HEK293 (cell line): ENCODE measurements around the gene ELAC2.

ENCODE experiments used
- CTCF ChIA-PET: fragments of 350-600 bp; formaldehyde crosslinking; extraction: SDS; loops from one replicate; lab custom pipeline; 2021; ENCODE audit warnings: antibody characterized with exemption; lab: Yijun Ruan, JAX
- POLR2A ChIA-PET: fragments of 300-600 bp; formaldehyde crosslinking; extraction: SDS; loops from one replicate; lab custom pipeline; 2020; ENCODE audit warnings: antibody characterized with exemption, inconsistent platforms; lab: Yijun Ruan, JAX
- H3K27ac ChIP-seq: fragments of 200-500 bp; sonication (Bioruptor generic); 2 replicates; pipeline ENCODE4 v1.5.1; 2014; ENCODE audit warnings: low read depth, low read length, control low read depth, inconsistent platforms; ENCODE audit errors: extremely low read depth
- H3K36me3 ChIP-seq, 2 experiments: fragments of 200-500 bp in 1 of 2; sonication (Bioruptor generic) in 1 of 2; 1 replicate in 1 of 2; 2 replicates in 1 of 2; pipeline ENCODE4 v1.5.1; 2014 to 2017; ENCODE audit warnings: inconsistent platforms in 2 of 2, low read length in 2 of 2; ENCODE audit not compliant: control insufficient read depth in 2 of 2, insufficient read depth in 1 of 2
- H3K4me1 ChIP-seq: fragments of 200-500 bp; sonication (Bioruptor generic); 2 replicates; pipeline ENCODE4 v1.5.1; 2014; ENCODE audit warnings: mild to moderate bottlenecking, low read length, inconsistent platforms; ENCODE audit not compliant: control insufficient read depth, insufficient read depth
- H3K4me3 ChIP-seq: 2 replicates; pipeline ENCODE4 v1.5.1; 2011; ENCODE audit warnings: low read depth, mild to moderate bottlenecking, control low read depth, low read length, moderate library complexity
- H3K9me3 ChIP-seq: fragments of 200-500 bp; sonication (Bioruptor generic); 2 replicates; pipeline ENCODE4 v1.5.1; 2014; ENCODE audit warnings: low read depth, low read length, inconsistent platforms; ENCODE audit not compliant: control insufficient read depth, insufficient read depth
- GLIS2 ChIP-seq: fragments of 450-650 bp; formaldehyde crosslinking; IDR thresholded peaks from 2 replicates; pipeline ENCODE4 v1.5.1; 2016; ENCODE audit warnings: missing biosample characterization, missing genetic modification characterization
- YY2 ChIP-seq: fragments of 450-650 bp; formaldehyde crosslinking; IDR thresholded peaks from 2 replicates; pipeline ENCODE4 v1.5.1; 2016; ENCODE audit warnings: missing biosample characterization, missing genetic modification characterization
- ZNF184 ChIP-seq: fragments of 450-650 bp; IDR thresholded peaks from 2 replicates; pipeline ENCODE4 v1.5.1; 2018; ENCODE audit warnings: missing biosample characterization, mild to moderate bottlenecking, missing genetic modification characterization
- ZNF341 ChIP-seq: fragments of 450-650 bp; formaldehyde crosslinking; IDR thresholded peaks from 2 replicates; pipeline ENCODE4; 2016; ENCODE audit warnings: low read depth, missing biosample characterization, missing genetic modification characterization
- ZNF473 ChIP-seq: fragments of 450-650 bp; formaldehyde crosslinking; IDR thresholded peaks from 2 replicates; pipeline ENCODE4 v1.5.1; 2017; ENCODE audit warnings: missing biosample characterization, missing genetic modification characterization
- ZNF48 ChIP-seq: fragments of 450-650 bp; formaldehyde crosslinking; IDR thresholded peaks from 2 replicates; pipeline ENCODE4 v1.5.1; 2016; ENCODE audit warnings: missing biosample characterization, missing genetic modification characterization
- ZNF555 ChIP-seq: fragments of 450-650 bp; formaldehyde crosslinking; conservative IDR thresholded peaks from 2 replicates; pipeline ENCODE4 v1.5.1; 2017; ENCODE audit warnings: missing biosample characterization, mild to moderate bottlenecking, missing genetic modification characterization, inconsistent platforms
- ZNF596 ChIP-seq: fragments of 450-650 bp; IDR thresholded peaks from 2 replicates; pipeline ENCODE4 v1.5.0; 2018; ENCODE audit warnings: missing biosample characterization, mild to moderate bottlenecking, missing genetic modification characterization, moderate library complexity
- ZNF660 ChIP-seq: fragments of 450-650 bp; IDR thresholded peaks from 2 replicates; pipeline ENCODE4 v1.5.1; 2018; ENCODE audit warnings: missing biosample characterization, mild to moderate bottlenecking, missing genetic modification characterization
- ZNF776 ChIP-seq: fragments of 450-650 bp; formaldehyde crosslinking; IDR thresholded peaks from 2 replicates; pipeline ENCODE4 v1.5.0; 2017; ENCODE audit warnings: missing biosample characterization, missing genetic modification characterization, borderline replicate concordance
- ZSCAN23 ChIP-seq: fragments of 450-650 bp; formaldehyde crosslinking; IDR thresholded peaks from 2 replicates; pipeline ENCODE4 v1.5.1; 2016; ENCODE audit warnings: missing biosample characterization, missing genetic modification characterization
- TF ChIP-seq, protein P1 (sequence below): fragments of 450-650 bp; formaldehyde crosslinking; IDR thresholded peaks from 2 replicates; pipeline ENCODE4 v1.5.1; 2016; ENCODE audit warnings: missing biosample characterization, missing genetic modification characterization
- TF ChIP-seq, protein P2 (sequence below): fragments of 450-650 bp; formaldehyde crosslinking; IDR thresholded peaks from 2 replicates; pipeline ENCODE4 v1.5.1; 2016; ENCODE audit warnings: missing biosample characterization, missing genetic modification characterization, low read depth
- TF ChIP-seq, protein P3 (sequence below): fragments of 450-650 bp; formaldehyde crosslinking; conservative IDR thresholded peaks from 2 replicates; pipeline ENCODE4 v1.5.1; 2016; ENCODE audit warnings: low read depth, missing biosample characterization, missing genetic modification characterization
- TF ChIP-seq, protein P4 (sequence below): fragments of 450-650 bp; formaldehyde crosslinking; IDR thresholded peaks from 2 replicates; pipeline ENCODE4 v1.5.1; 2016; ENCODE audit warnings: missing biosample characterization, missing genetic modification characterization

ELAC2 gene

DNA sequence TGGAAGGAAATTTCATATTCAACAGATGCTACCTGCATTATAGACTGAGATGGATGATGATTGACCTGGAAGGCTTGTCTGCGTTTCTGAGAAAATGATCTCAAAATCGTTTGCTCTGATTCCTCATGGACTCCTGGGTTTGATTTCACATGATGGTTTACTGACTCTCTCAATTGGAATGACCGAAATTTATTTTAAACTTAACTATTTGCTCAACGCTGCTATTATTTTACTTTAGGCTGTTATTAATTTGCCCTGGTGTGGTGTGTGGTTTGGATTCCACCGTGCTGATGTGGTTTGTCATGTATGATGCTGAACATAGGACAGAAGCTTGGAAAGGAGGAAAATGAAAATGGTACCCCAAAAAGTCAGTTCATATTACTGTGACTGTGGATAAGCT, 37.3 kb upstream of the ELAC2 start:
- Histone ChIP-seq H3K36me3 (no peaks in the 10 kb centered on the region), H3K27ac (no peak overlapping the region), H3K9me3 (no peaks in the 10 kb centered on the region), H3K4me1 (no peaks in the 10 kb centered on the region), H3K4me3 (no peak overlapping the region)
- ChIA-PET CTCF (interaction anchor here (1.6 to 2.5 kb wide), 2 partner anchors 8 to 24 kb away, joined by 3 to 13 read pairs; no protein-coding TSS in a partner anchor), POLR2A (no interaction called here)
- TF ChIP-seq ZNF660 (tag by site-specific recombination) = no peak
- no peak for TF ChIP-seq ZNF184 (tag by site-specific recombination)
- no peak for TF ChIP-seq ZNF596 (tag by site-specific recombination)
- no peak for TF ChIP-seq ZNF473 (tag by site-specific recombination)

DNA sequence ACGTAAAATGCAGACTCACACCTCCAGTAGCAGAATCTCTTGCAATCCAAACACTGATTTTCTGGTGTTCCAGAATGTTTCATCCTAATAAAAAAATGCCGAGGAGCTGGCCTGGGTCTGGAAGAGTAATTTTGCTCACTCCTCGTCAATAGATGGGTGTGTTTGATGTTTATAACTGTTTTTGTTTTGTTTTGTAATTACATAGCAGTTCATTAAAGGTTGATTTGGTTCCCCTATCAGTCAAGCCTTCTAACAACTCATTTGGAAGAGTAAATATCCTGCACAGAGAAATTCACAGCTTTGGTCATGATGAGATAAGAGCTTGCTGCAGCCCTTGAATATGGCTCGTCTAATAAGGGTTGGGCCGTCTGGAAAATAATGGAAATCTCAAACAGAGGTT, 36.8 kb upstream of the ELAC2 start:
- H3K27ac ChIP-seq = no peak overlapping the region
- TF ChIP-seq, protein P1, sequence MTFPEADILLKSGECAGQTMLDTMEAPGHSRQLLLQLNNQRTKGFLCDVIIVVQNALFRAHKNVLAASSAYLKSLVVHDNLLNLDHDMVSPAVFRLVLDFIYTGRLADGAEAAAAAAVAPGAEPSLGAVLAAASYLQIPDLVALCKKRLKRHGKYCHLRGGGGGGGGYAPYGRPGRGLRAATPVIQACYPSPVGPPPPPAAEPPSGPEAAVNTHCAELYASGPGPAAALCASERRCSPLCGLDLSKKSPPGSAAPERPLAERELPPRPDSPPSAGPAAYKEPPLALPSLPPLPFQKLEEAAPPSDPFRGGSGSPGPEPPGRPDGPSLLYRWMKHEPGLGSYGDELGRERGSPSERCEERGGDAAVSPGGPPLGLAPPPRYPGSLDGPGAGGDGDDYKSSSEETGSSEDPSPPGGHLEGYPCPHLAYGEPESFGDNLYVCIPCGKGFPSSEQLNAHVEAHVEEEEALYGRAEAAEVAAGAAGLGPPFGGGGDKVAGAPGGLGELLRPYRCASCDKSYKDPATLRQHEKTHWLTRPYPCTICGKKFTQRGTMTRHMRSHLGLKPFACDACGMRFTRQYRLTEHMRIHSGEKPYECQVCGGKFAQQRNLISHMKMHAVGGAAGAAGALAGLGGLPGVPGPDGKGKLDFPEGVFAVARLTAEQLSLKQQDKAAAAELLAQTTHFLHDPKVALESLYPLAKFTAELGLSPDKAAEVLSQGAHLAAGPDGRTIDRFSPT (tag by site-specific recombination) = no peak
- TF ChIP-seq ZNF776 (tag by site-specific recombination) = no peak
- no peak for TF ChIP-seq GLIS2 (tag by site-specific recombination)
- TF ChIP-seq ZNF341 (tag by site-specific recombination) = no peak
- TF ChIP-seq ZNF48 = no peak
- TF ChIP-seq, protein P2, sequence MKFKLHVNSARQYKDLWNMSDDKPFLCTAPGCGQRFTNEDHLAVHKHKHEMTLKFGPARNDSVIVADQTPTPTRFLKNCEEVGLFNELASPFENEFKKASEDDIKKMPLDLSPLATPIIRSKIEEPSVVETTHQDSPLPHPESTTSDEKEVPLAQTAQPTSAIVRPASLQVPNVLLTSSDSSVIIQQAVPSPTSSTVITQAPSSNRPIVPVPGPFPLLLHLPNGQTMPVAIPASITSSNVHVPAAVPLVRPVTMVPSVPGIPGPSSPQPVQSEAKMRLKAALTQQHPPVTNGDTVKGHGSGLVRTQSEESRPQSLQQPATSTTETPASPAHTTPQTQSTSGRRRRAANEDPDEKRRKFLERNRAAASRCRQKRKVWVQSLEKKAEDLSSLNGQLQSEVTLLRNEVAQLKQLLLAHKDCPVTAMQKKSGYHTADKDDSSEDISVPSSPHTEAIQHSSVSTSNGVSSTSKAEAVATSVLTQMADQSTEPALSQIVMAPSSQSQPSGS (tag by site-specific recombination) = no peak
- TF ChIP-seq YY2 (tag by site-specific recombination) = no peak
- TF ChIP-seq ZNF555 (tag by site-specific recombination) = no peak
- TF ChIP-seq ZSCAN23 = no peak
- TF ChIP-seq, protein P3, sequence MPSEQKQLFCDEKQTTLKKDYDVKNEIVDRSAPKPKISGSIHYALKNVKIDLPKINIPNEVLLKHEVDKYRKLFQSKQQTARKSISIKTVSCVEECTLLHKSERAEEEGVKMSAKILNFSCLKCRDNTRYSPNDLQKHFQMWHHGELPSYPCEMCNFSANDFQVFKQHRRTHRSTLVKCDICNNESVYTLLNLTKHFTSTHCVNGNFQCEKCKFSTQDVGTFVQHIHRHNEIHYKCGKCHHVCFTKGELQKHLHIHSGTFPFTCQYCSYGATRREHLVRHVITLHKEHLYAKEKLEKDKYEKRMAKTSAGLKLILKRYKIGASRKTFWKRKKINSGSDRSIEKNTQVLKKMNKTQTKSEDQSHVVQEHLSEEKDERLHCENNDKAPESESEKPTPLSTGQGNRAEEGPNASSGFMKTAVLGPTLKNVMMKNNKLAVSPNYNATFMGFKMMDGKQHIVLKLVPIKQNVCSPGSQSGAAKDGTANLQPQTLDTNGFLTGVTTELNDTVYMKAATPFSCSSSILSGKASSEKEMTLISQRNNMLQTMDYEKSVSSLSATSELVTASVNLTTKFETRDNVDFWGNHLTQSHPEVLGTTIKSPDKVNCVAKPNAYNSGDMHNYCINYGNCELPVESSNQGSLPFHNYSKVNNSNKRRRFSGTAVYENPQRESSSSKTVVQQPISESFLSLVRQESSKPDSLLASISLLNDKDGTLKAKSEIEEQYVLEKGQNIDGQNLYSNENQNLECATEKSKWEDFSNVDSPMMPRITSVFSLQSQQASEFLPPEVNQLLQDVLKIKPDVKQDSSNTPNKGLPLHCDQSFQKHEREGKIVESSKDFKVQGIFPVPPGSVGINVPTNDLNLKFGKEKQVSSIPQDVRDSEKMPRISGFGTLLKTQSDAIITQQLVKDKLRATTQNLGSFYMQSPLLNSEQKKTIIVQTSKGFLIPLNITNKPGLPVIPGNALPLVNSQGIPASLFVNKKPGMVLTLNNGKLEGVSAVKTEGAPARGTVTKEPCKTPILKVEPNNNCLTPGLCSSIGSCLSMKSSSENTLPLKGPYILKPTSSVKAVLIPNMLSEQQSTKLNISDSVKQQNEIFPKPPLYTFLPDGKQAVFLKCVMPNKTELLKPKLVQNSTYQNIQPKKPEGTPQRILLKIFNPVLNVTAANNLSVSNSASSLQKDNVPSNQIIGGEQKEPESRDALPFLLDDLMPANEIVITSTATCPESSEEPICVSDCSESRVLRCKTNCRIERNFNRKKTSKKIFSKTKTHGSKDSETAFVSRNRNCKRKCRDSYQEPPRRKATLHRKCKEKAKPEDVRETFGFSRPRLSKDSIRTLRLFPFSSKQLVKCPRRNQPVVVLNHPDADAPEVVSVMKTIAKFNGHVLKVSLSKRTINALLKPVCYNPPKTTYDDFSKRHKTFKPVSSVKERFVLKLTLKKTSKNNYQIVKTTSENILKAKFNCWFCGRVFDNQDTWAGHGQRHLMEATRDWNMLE (tag by site-specific recombination) = no peak
- TF ChIP-seq, protein P4, sequence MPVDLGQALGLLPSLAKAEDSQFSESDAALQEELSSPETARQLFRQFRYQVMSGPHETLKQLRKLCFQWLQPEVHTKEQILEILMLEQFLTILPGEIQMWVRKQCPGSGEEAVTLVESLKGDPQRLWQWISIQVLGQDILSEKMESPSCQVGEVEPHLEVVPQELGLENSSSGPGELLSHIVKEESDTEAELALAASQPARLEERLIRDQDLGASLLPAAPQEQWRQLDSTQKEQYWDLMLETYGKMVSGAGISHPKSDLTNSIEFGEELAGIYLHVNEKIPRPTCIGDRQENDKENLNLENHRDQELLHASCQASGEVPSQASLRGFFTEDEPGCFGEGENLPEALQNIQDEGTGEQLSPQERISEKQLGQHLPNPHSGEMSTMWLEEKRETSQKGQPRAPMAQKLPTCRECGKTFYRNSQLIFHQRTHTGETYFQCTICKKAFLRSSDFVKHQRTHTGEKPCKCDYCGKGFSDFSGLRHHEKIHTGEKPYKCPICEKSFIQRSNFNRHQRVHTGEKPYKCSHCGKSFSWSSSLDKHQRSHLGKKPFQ (tag by site-specific recombination) = no peak
- no peaks in the 10 kb centered on the region for H3K36me3 ChIP-seq
- no peaks in the 10 kb centered on the region for H3K4me1 ChIP-seq
- H3K9me3 ChIP-seq = no peaks in the 10 kb centered on the region
- ChIA-PET POLR2A (no interaction called here), CTCF (interaction anchor here (1.6 to 2.5 kb wide), 2 partner anchors 9 to 24 kb away, joined by 3 to 13 read pairs; no protein-coding TSS in a partner anchor)
- H3K4me3 ChIP-seq = no peak overlapping the region
